ENCODE measurements around the gene CACYBP.

CACYBP gene

DNA sequence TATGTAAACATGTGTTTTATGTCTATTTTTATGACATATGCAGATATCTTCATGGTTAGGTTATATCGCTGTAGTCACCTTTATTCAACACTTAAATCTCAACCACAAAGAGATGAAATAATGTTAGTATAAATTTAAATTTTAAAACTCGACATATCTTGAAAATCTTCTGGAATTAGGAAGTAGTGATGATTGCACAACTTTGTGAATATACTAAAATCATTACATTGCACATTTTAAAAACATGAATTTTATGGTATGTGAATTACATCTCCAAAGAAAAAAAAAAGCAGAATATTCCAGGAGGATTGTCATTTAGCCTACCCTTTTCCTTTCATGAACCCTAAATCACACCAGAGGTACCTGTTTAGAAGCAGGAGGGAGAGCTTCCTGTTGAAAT lies 39.4 kb upstream of the CACYBP start:
- H3K27me3 ChIP-seq, result no peaks in the 10 kb centered on the region
- H3K9ac ChIP-seq, result no peak overlapping the region
- H3K9me3 ChIP-seq (replicated peaks in 1 of 11), result no peaks in the 10 kb centered on the region
- peaks cover 0 to 22% (median 9%) of the 10 kb centered on the region in 11 experiments; a peak in 7 of 22 replicates for H3K36me3 ChIP-seq
- TF ChIP-seq Cebpa-rat (IDR thresholded peaks at IDR 0.05), result 0 out of 22 replicates have a peak, but pooled peaks of 1 of the 11 experiments have one; percentile 15
- peak overlapping the region in 3 of 11 experiments; percentile 11 to 51 (median 23); a peak in 3 of 22 replicates for H3K4me2 ChIP-seq
- peaks cover 16 to 40% (median 25%) of the 10 kb centered on the region in 10 experiments for H3K4me1 ChIP-seq
- H3K4me3 ChIP-seq, result no peak overlapping the region
- H3K27ac ChIP-seq, result no peak overlapping the region
- no peaks in the 10 kb centered on the region for H4K20me1 ChIP-seq

- TF ChIP-seq Cebpa-rat (IDR thresholded peaks at IDR 0.05), result no peak
- Histone ChIP-seq H3K9ac (no peak overlapping the region; a peak in 1 of 22 replicates), H3K27me3 (no peaks in the 10 kb centered on the region), H4K20me1 (no peaks in the 10 kb centered on the region), H3K9me3 (replicated peaks in 1 of 11) (no peaks in the 10 kb centered on the region), H3K36me3 (peaks cover 0 to 4% (median 2%) of the 10 kb centered on the region in 11 experiments; a peak in 5 of 22 replicates), H3K4me1 (peaks cover 37 to 69% (median 54%) of the 10 kb centered on the region in 10 experiments), H3K27ac (peak overlapping the region in 6 of 11 experiments; percentile 43 to 68 (median 58); a peak in 9 of 22 replicates), H3K4me2 (peak overlapping the region in 10 of 11 experiments; percentile 18 to 75 (median 48); a peak in 15 of 22 replicates), H3K4me3 (no peak overlapping the region)
These were observed 36.1 kb upstream of the CACYBP start for GRCh38 chr1:174963529-174964125.

GRCh38 chr1:174964261-174964971 lies 35.3 kb upstream of the CACYBP start:
- Histone ChIP-seq H3K4me1 (peaks cover 45 to 77% (median 62%) of the 10 kb centered on the region in 10 experiments), H3K9me3 (replicated peaks in 1 of 11) (no peaks in the 10 kb centered on the region), H3K4me3 (peak overlapping the region in 1 of 10 experiments; percentile 1; a peak in 1 of 20 replicates), H3K9ac (peak overlapping the region in 4 of 11 experiments; percentile 14 to 49 (median 34); a peak in 5 of 22 replicates), H3K4me2 (peak overlapping the region; percentile 5 to 75 (median 47)), H4K20me1 (no peaks in the 10 kb centered on the region), H3K27ac (peak overlapping the region; percentile 1 to 68 (median 51); a peak in 16 of 22 replicates), H3K27me3 (no peaks in the 10 kb centered on the region), H3K36me3 (peaks cover 0 to 4% (median 0%) of the 10 kb centered on the region in 11 experiments; a peak in 1 of 22 replicates)
- TF ChIP-seq Cebpa-rat (IDR thresholded peaks at IDR 0.05), result no peak; a peak in 1 of 22 replicates

DNA sequence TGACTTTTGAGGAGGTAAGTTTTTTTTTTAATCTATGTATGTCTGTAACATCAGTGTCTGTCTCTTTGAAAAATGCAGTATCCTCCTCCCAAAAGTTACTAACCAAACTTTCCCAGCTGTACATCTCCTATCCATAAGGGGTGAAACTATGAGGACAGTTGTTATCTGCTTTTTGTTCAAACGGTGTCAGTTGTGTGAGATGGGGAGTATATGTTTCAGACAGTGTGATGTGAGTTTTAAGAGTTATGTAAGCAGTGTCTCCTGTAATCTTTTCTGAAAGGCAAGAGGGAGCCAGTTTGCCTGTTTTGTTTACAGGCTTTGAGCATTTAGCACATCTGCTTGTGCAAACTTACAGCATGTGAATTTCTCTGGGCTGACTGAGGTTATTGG lies 34.8 kb upstream of the CACYBP start:
- Histone ChIP-seq H3K9ac (peak overlapping the region in 2 of 11 experiments; percentile 3 to 49; a peak in 1 of 22 replicates), H3K4me1 (peaks cover 51 to 78% (median 68%) of the 10 kb centered on the region in 10 experiments), H3K4me3 (peak overlapping the region in 1 of 10 experiments; percentile 1; a peak in 1 of 20 replicates), H3K27me3 (no peaks in the 10 kb centered on the region), H3K4me2 (peak overlapping the region; percentile 12 to 75 (median 47); a peak in 19 of 22 replicates), H3K27ac (peak overlapping the region in 8 of 11 experiments; percentile 31 to 68 (median 51); a peak in 13 of 22 replicates), H3K9me3 (replicated peaks in 1 of 11) (no peaks in the 10 kb centered on the region), H4K20me1 (no peaks in the 10 kb centered on the region), H3K36me3 (peaks cover 0 to 9% (median 0%) of the 10 kb centered on the region in 11 experiments; a peak in 2 of 22 replicates)
- TF ChIP-seq Cebpa-rat (IDR thresholded peaks at IDR 0.05), result no peak

GRCh38 chr1:174965362-174966007 lies 34.3 kb upstream of the CACYBP start:
- peak overlapping the region in 8 of 11 experiments; percentile 31 to 68 (median 51); a peak in 15 of 22 replicates for H3K27ac ChIP-seq
- H3K4me3 ChIP-seq, result peak overlapping the region in 1 of 10 experiments; percentile 1; a peak in 1 of 20 replicates
- peaks cover 52 to 76% (median 70%) of the 10 kb centered on the region in 10 experiments for H3K4me1 ChIP-seq
- H4K20me1 ChIP-seq, result no peaks in the 10 kb centered on the region
- peak overlapping the region in 4 of 11 experiments; percentile 3 to 49 (median 24); a peak in 2 of 22 replicates for H3K9ac ChIP-seq
- H3K4me2 ChIP-seq, result peak overlapping the region; percentile 12 to 75 (median 47); a peak in 19 of 22 replicates
- H3K9me3 ChIP-seq (replicated peaks in 1 of 11), result no peaks in the 10 kb centered on the region
- no peaks in the 10 kb centered on the region for H3K27me3 ChIP-seq
- H3K36me3 ChIP-seq, result peaks cover 0 to 9% (median 0%) of the 10 kb centered on the region in 11 experiments; a peak in 2 of 22 replicates
- TF ChIP-seq Cebpa-rat (IDR thresholded peaks at IDR 0.05), result no peak

DNA sequence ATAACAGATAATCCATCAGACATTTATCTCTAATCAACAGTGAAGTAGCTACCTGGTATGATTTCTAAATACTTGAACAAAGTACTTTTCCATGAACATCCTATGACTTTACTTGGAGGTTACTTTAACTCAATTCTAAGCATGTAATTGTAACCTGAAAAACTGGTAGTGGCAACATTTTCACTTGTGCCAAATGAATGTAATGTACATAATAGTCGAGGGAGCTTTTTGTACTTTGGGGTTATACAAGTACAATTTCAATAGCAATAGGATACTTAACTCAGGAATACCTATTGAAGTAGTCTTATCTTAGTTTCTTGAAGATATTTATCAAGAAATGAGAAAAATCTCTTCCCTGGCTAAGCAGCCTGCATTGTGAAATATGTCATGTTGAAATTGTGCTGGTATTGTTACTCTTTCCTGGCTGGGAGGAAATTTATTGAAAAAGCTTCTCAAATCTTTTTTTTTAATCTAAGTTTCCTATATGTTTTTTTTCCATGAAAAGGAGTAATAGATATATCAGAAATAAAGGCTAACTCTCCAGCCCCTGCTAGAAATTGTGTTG lies 33.7 kb upstream of the CACYBP start:
- H4K20me1 ChIP-seq, result no peaks in the 10 kb centered on the region
- TF ChIP-seq Cebpa-rat (IDR thresholded peaks at IDR 0.05), result no peak
- no peaks in the 10 kb centered on the region for H3K9me3 ChIP-seq (replicated peaks in 1 of 11)
- H3K4me1 ChIP-seq, result peaks cover 52 to 74% (median 69%) of the 10 kb centered on the region in 10 experiments
- H3K36me3 ChIP-seq, result peaks cover 0 to 9% (median 0%) of the 10 kb centered on the region in 11 experiments; a peak in 2 of 22 replicates
- H3K9ac ChIP-seq, result peak overlapping the region in 2 of 11 experiments; percentile 39 to 49; a peak in 1 of 22 replicates
- no peaks in the 10 kb centered on the region for H3K27me3 ChIP-seq
- H3K27ac ChIP-seq, result peak overlapping the region in 7 of 11 experiments; percentile 31 to 68 (median 51); a peak in 10 of 22 replicates
- peak overlapping the region in 7 of 11 experiments; percentile 12 to 75 (median 52); a peak in 13 of 22 replicates for H3K4me2 ChIP-seq
- H3K4me3 ChIP-seq, result no peak overlapping the region

- Histone ChIP-seq H4K20me1 (no peaks in the 10 kb centered on the region), H3K4me1 (peaks cover 61 to 84% (median 78%) of the 10 kb centered on the region in 10 experiments)
These were observed 31.7 kb upstream of the CACYBP start for GRCh38 chr1:174967845-174968705.

More at GRCh38 chr1:174967845-174968705, 31.7 kb upstream of the CACYBP start:
- no peak overlapping the region; a peak in 1 of 20 replicates for H3K4me3 ChIP-seq
- TF ChIP-seq Cebpa-rat (IDR thresholded peaks at IDR 0.05), result no peak
- no peaks in the 10 kb centered on the region for H3K9me3 ChIP-seq (replicated peaks in 1 of 11)
- no peaks in the 10 kb centered on the region for H3K27me3 ChIP-seq
- peak overlapping the region in 10 of 11 experiments; percentile 3 to 71 (median 46); a peak in 16 of 22 replicates for H3K9ac ChIP-seq
- H3K4me2 ChIP-seq, result peak overlapping the region; percentile 55 to 78 (median 72)
- H3K36me3 ChIP-seq, result peaks cover 0 to 9% (median 0%) of the 10 kb centered on the region in 11 experiments; a peak in 2 of 22 replicates
- peak overlapping the region; percentile 36 to 77 (median 63); a peak in 21 of 22 replicates for H3K27ac ChIP-seq
